Tracheal epithelial cell (primary cell): Measurements from ENCODE around the gene OR2AP1. TPM values are rescaled to one million over a fixed set of nuclear protein-coding genes. Genes with fewer than 3 reads are reported as not detected.

Source experiments
- total RNA-seq: library from RNA; depleted of rRNA; stranded (reverse); fragments of >200 nt; gene quantifications from 2 replicates; pipeline ENCODE4 v1.2.1, GENCODE V29; 2014

The OR2AP1 gene
- not detected in 2 replicates for total RNA-seq

DNA sequence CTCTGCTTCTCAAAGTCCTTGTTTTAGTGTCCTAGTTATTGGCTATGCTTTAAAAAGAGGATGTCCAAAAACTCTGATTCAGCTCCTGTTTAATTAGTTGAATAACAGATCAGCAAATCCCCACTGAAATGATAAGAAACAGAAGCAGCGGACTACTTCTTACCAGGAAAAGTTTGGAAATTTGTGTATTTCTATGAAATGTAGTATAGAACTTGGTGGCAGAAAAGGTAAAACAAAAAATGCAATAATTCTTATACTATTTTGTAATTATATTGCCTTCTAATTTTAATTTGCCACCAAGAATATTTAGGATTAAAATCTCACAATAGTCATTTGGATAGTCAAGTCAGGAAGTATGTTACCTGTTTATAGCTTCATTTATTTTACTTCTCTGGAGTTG is at the start of gene OR2AP1:
Gene OR2AP1 (plus strand): TSS at position 301 of the 400 bp plus-strand sequence. CDS start 1,947 bp downstream, outside the sequence.

DNA sequence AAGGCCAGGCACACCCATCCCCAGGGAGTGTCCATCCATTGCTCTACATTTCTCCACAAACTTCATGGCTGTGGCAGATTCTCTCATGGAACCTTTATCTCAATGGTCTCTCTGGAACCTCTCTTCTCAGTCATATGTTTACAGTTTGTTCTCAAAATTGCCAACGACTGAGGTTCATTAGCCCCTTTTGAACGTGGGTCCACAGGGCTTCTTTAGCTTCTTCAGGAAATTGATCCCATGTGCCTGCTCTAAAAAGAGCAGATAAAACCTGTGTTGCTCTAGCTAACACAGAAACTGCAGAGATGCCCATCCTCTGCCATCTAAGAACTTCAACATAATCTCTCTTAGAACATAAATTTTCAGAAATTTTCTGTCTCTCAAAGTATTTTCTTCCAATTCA is 23.0 kb upstream of the OR2AP1 start, which contains the start of gene OR6C4:
Gene OR6C4 (plus strand): TSS at position 301 of the 400 bp plus-strand sequence. CDS start 1,625 bp downstream, outside the sequence.

Other genes with a start within 250 kb of the OR2AP1 start
- not detected in 2 replicates for gene OR6C3, start 241.7 kb upstream of the OR2AP1 start, total RNA-seq
- not detected in 2 replicates for gene OR6C75, start 209.5 kb upstream of the OR2AP1 start, total RNA-seq
- not detected in 2 replicates for gene OR6C65, start 171.9 kb upstream of the OR2AP1 start, total RNA-seq
- gene OR6C76, start 146.2 kb upstream of the OR2AP1 start, total RNA-seq, result not detected in 2 replicates
- gene OR6C2, start 128.4 kb upstream of the OR2AP1 start, total RNA-seq, result not detected in 2 replicates
- not detected in 2 replicates for gene OR6C70, start 102.3 kb upstream of the OR2AP1 start, total RNA-seq
- not detected in 2 replicates for gene OR6C68, start 80.1 kb upstream of the OR2AP1 start, total RNA-seq
- not detected in 2 replicates for gene OR6C4, start 22.9 kb upstream of the OR2AP1 start, total RNA-seq
- not detected in 2 replicates for gene OR10P1, start 64.4 kb downstream of the OR2AP1 start, total RNA-seq
- 0.43 and 1.7 TPM in 2 replicates for gene ITGA7, start 135.4 kb downstream of the OR2AP1 start, total RNA-seq
- 34.5 and 34.7 TPM in 2 replicates for gene BLOC1S1, start 143.6 kb downstream of the OR2AP1 start, total RNA-seq
- 1.1 and 1.2 TPM in 2 replicates for gene RDH5, start 147.9 kb downstream of the OR2AP1 start, total RNA-seq
- 935 and 965 TPM in 2 replicates for gene CD63, start 156.5 kb downstream of the OR2AP1 start, total RNA-seq
- gene GDF11, start 170.7 kb downstream of the OR2AP1 start, total RNA-seq, result 0.43 and 0.72 TPM in 2 replicates
- 64.2 and 75.2 TPM in 2 replicates for gene SARNP, start 245.3 kb downstream of the OR2AP1 start, total RNA-seq
- 26.9 and 38.6 TPM in 2 replicates for gene ORMDL2, start 245.6 kb downstream of the OR2AP1 start, total RNA-seq